ENCODE measurements around the gene C2orf49. TPM values are rescaled to one million over a fixed set of nuclear protein-coding genes. Genes with fewer than 3 reads are reported as not detected.

Gene C2orf49
- total and polyA plus RNA-seq, 2 donors (not counting 3 experiments of a cell fraction or from before 2014, with no cell fraction given): 4.6 to 15.0 TPM

- Histone ChIP-seq H3K27ac (ENCODE audit: insufficient read depth, low read depth, low read length) (peak overlapping the region; percentile 20), H3K4me2 (ENCODE audit: insufficient read depth, low read length) (no peak overlapping the region), H3K9me1 (replicated peaks; ENCODE audit: control insufficient read depth, extremely low read depth, insufficient read depth, low read length) (no peaks in the 10 kb centered on the region), H3K36me3 (ENCODE audit: control insufficient read depth in 2 of 2, extremely low read depth in 1 of 2, insufficient read depth in 2 of 2, low read length in 2 of 2) (peaks cover 38 to 45% of the 10 kb centered on the region in 2 experiments), H3K9me3 (replicated peaks; ENCODE audit: control insufficient read depth, insufficient read depth, low read length) (no peaks in the 10 kb centered on the region), H3K27me3 (ENCODE audit: control insufficient read depth in 2 of 2, insufficient read depth in 2 of 2, low read length in 2 of 2) (no peaks in the 10 kb centered on the region), H3K4me1 (ENCODE audit: control insufficient read depth, extremely low read depth, insufficient read depth, low read length) (peaks cover 61% of the 10 kb centered on the region), H2AFZ (ENCODE audit: low read depth, low read length) (no peak overlapping the region), H3K9ac (replicated peaks; ENCODE audit: extremely low read depth, insufficient read depth, low read length) (no peak overlapping the region), H4K20me1 (replicated peaks; ENCODE audit: control insufficient read depth, extremely low read depth, insufficient read depth, low read length) (no peaks in the 10 kb centered on the region), H3K4me3 (replicated peaks in 1 of 3; ENCODE audit: insufficient read depth in 1 of 3, low read depth in 1 of 3, low read length in 3 of 3) (no peak overlapping the region), H3K79me2 (ENCODE audit: control insufficient read depth, insufficient read depth, low read length) (peaks cover 87% of the 10 kb centered on the region)
- FAIRE-seq (no peak), DNase-seq (ENCODE audit: low read depth, low spot score) (peak; percentile 19)
- dilution Hi-C loops (cut with MboI; ENCODE audit: extremely low pct_ligation_motif_present, low sequenced_read_pairs) (no loop called here), intact Hi-C loops (cut with micrococcal nuclease) (no loop called here)
- BruUV-seq (replicated peaks): no TSS peak
- CTCF ChIA-PET: interaction anchor here (1.6 kb wide), 1 partner anchor 24 kb away, joined by 3 read pairs; no protein-coding TSS in a partner anchor
- POLR2A ChIA-PET: no interaction called here
- no peak for TF ChIP-seq JUN (IDR thresholded peaks at IDR 0.05; ENCODE audit: borderline replicate concordance, insufficient read depth, insufficient read length, low read depth)
- TF ChIP-seq, protein P1, sequence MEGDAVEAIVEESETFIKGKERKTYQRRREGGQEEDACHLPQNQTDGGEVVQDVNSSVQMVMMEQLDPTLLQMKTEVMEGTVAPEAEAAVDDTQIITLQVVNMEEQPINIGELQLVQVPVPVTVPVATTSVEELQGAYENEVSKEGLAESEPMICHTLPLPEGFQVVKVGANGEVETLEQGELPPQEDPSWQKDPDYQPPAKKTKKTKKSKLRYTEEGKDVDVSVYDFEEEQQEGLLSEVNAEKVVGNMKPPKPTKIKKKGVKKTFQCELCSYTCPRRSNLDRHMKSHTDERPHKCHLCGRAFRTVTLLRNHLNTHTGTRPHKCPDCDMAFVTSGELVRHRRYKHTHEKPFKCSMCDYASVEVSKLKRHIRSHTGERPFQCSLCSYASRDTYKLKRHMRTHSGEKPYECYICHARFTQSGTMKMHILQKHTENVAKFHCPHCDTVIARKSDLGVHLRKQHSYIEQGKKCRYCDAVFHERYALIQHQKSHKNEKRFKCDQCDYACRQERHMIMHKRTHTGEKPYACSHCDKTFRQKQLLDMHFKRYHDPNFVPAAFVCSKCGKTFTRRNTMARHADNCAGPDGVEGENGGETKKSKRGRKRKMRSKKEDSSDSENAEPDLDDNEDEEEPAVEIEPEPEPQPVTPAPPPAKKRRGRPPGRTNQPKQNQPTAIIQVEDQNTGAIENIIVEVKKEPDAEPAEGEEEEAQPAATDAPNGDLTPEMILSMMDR (IDR thresholded peaks at IDR 0.05; ENCODE audit: extremely low read depth in 1 of 2, insufficient read depth in 1 of 2, low read depth in 1 of 2, low read length in 2 of 2): no peak
- TF ChIP-seq POLR2AphosphoS5 (IDR thresholded peaks at IDR 0.05; ENCODE audit: insufficient read depth, low read depth, low read length): peak; percentile 16
- no peak for TF ChIP-seq MAX (IDR thresholded peaks at IDR 0.05; ENCODE audit: insufficient read depth, insufficient read length)
- no peak for TF ChIP-seq MYC (IDR thresholded peaks at IDR 0.05; ENCODE audit: low read depth, low read length)
- TF ChIP-seq FOS (IDR thresholded peaks at IDR 0.05; ENCODE audit: borderline replicate concordance, insufficient read depth, low read length): no peak
- TF ChIP-seq EZH2 (IDR thresholded peaks at IDR 0.05; ENCODE audit: borderline replicate concordance, low read depth, low read length, severe bottlenecking): no peak
- TF ChIP-seq POLR2A (IDR thresholded peaks at IDR 0.05; ENCODE audit: low read depth, low read length): peak; percentile 35
- no peak for TF ChIP-seq GATA2 (IDR thresholded peaks at IDR 0.05; ENCODE audit: insufficient read depth, insufficient read length, low read depth, low read length)
Measured at GRCh38 chr2:105385731-105386540, 48.6 kb downstream of the C2orf49 start.

Data from endothelial cell of umbilical vein (primary cell).